ENCODE data around the gene KCNK3. TPM values are rescaled to one million over a fixed set of nuclear protein-coding genes. Genes with fewer than 3 reads are reported as not detected.

KCNK3 gene
- total and polyA plus RNA-seq, 10 of the 15 experiments (the other 5 are each of a cell fraction or from before 2014, with no cell fraction given) = 0.13 TPM; not detected in 9

DNA sequence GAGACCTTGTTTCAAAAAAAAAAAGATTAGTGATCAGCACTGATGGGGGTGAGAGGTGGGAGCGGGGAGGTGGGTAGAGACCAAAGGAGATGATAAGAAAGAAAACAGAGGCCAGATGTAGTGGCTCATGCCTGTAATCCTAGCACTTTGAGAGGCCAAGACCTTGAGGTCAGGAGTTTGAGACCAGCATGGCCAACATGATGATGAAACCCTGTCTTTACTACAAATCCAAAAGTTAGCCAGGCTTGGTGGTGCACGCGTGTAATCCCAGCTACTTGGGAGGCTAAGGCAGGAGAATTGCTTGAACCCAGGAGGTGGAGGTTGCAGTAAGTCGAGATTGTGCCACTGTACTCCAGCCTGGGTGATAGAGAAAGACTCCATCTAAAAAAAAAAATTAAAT lies 62.0 kb downstream of the KCNK3 start:
- DNase-seq (ENCODE audit: low read depth, low spot score) (no peak), ATAC-seq (no peak), FAIRE-seq (no peak)
- in situ Hi-C loops (cut with MboI) = no loop called here
- no TSS peak for BruUV-seq (replicated peaks)
- Histone ChIP-seq H3K27me3 (replicated peaks in 1 of 2; ENCODE audit: control insufficient read depth in 2 of 2, insufficient read depth in 2 of 2, low read length in 1 of 2) (no peaks in the 10 kb centered on the region), H3K4me1 (ENCODE audit: control insufficient read depth, insufficient read depth, low read length) (peaks cover 18% of the 10 kb centered on the region), H3K9me3 (replicated peaks; ENCODE audit: control insufficient read depth, insufficient read depth, low read length) (no peaks in the 10 kb centered on the region), H3K4me2 (ENCODE audit: control insufficient read depth, insufficient read depth) (no peak overlapping the region), H3K4me3 (no peak overlapping the region), H3K27ac (ENCODE audit: control insufficient read depth, insufficient read depth) (no peak overlapping the region), H3K36me3 (ENCODE audit: control insufficient read depth in 2 of 2, insufficient read depth in 2 of 2, low read length in 1 of 2) (no peaks in the 10 kb centered on the region), H3K79me2 (ENCODE audit: control insufficient read depth, insufficient read depth, low read length) (no peaks in the 10 kb centered on the region), H4K20me1 (ENCODE audit: control insufficient read depth, insufficient read depth) (no peaks in the 10 kb centered on the region), H3K9ac (ENCODE audit: control insufficient read depth, insufficient read depth, low read length) (no peak overlapping the region), H2AFZ (ENCODE audit: control insufficient read depth, low read depth, low read length) (no peak overlapping the region)
- 84% methylated on average over 4 of the region's 4 CpGs for WGBS (ENCODE audit: insufficient coverage, insufficient replicate concordance, low lambda C conversion rate, missing lambda C conversion rate)
- ChIA-PET POLR2A (interaction anchor here (0.6 to 1.1 kb wide), 2 partner anchors 12 to 442 kb away, joined by 3 to 8 read pairs; no protein-coding TSS in a partner anchor), RAD21 (ENCODE audit: unreplicated experiment) (interaction anchor here (0.7 to 1.0 kb wide), 2 partner anchors 16 to 32 kb away, joined by 3 read pairs; no protein-coding TSS in a partner anchor), CTCF (interaction anchor here (0.7 to 3.7 kb wide), 5 partner anchors 9 to 151 kb away, joined by 3 to 22 read pairs (median 3); no protein-coding TSS in a partner anchor), SMC1A (ENCODE audit: uncharacterized antibody, unreplicated experiment) (interaction anchor here (2.7 kb wide), 1 partner anchor 9 kb away, joined by 12 read pairs; no protein-coding TSS in a partner anchor)
- no peak for TF ChIP-seq ZNF207 (IDR thresholded peaks at IDR 0.05; ENCODE audit: borderline replicate concordance)
- no peak for TF ChIP-seq SMC3 (IDR thresholded peaks at IDR 0.05; ENCODE audit: borderline replicate concordance, low read length)
- TF ChIP-seq MEF2B (IDR thresholded peaks at IDR 0.05; ENCODE audit: partially characterized antibody, poor library complexity, severe bottlenecking) = no peak
- TF ChIP-seq HDAC2 (IDR thresholded peaks at IDR 0.05) = no peak
- no peak for TF ChIP-seq ASH2L (IDR thresholded peaks at IDR 0.05; ENCODE audit: borderline replicate concordance, low read depth)
- no peak for TF ChIP-seq KDM1A (IDR thresholded peaks at IDR 0.05; ENCODE audit: borderline replicate concordance)
- TF ChIP-seq, protein P1, sequence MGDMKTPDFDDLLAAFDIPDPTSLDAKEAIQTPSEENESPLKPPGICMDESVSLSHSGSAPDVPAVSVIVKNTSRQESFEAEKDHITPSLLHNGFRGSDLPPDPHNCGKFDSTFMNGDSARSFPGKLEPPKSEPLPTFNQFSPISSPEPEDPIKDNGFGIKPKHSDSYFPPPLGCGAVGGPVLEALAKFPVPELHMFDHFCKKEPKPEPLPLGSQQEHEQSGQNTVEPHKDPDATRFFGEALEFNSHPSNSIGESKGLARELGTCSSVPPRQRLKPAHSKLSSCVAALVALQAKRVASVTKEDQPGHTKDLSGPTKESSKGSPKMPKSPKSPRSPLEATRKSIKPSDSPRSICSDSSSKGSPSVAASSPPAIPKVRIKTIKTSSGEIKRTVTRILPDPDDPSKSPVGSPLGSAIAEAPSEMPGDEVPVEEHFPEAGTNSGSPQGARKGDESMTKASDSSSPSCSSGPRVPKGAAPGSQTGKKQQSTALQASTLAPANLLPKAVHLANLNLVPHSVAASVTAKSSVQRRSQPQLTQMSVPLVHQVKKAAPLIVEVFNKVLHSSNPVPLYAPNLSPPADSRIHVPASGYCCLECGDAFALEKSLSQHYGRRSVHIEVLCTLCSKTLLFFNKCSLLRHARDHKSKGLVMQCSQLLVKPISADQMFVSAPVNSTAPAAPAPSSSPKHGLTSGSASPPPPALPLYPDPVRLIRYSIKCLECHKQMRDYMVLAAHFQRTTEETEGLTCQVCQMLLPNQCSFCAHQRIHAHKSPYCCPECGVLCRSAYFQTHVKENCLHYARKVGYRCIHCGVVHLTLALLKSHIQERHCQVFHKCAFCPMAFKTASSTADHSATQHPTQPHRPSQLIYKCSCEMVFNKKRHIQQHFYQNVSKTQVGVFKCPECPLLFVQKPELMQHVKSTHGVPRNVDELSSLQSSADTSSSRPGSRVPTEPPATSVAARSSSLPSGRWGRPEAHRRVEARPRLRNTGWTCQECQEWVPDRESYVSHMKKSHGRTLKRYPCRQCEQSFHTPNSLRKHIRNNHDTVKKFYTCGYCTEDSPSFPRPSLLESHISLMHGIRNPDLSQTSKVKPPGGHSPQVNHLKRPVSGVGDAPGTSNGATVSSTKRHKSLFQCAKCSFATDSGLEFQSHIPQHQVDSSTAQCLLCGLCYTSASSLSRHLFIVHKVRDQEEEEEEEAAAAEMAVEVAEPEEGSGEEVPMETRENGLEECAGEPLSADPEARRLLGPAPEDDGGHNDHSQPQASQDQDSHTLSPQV (IDR thresholded peaks at IDR 0.05) = no peak
- no peak for TF ChIP-seq BHLHE40 (IDR thresholded peaks at IDR 0.05; ENCODE audit: borderline replicate concordance in 1 of 2, low read depth in 2 of 2, low read length in 1 of 2)
- TF ChIP-seq EZH2 (IDR thresholded peaks at IDR 0.05; ENCODE audit: borderline replicate concordance, control insufficient read depth, low read depth, low read length) = no peak
- TF ChIP-seq NFYB (IDR thresholded peaks at IDR 0.05; ENCODE audit: insufficient read depth, low read depth, low read length) = no peak
- no peak for TF ChIP-seq SRF (IDR thresholded peaks at IDR 0.05; ENCODE audit: low read depth in 2 of 2, low read length in 2 of 2)
- TF ChIP-seq, protein P2, sequence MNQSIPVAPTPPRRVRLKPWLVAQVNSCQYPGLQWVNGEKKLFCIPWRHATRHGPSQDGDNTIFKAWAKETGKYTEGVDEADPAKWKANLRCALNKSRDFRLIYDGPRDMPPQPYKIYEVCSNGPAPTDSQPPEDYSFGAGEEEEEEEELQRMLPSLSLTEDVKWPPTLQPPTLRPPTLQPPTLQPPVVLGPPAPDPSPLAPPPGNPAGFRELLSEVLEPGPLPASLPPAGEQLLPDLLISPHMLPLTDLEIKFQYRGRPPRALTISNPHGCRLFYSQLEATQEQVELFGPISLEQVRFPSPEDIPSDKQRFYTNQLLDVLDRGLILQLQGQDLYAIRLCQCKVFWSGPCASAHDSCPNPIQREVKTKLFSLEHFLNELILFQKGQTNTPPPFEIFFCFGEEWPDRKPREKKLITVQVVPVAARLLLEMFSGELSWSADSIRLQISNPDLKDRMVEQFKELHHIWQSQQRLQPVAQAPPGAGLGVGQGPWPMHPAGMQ (IDR thresholded peaks at IDR 0.05; ENCODE audit: borderline replicate concordance) = no peak
- TF ChIP-seq, protein P3, sequence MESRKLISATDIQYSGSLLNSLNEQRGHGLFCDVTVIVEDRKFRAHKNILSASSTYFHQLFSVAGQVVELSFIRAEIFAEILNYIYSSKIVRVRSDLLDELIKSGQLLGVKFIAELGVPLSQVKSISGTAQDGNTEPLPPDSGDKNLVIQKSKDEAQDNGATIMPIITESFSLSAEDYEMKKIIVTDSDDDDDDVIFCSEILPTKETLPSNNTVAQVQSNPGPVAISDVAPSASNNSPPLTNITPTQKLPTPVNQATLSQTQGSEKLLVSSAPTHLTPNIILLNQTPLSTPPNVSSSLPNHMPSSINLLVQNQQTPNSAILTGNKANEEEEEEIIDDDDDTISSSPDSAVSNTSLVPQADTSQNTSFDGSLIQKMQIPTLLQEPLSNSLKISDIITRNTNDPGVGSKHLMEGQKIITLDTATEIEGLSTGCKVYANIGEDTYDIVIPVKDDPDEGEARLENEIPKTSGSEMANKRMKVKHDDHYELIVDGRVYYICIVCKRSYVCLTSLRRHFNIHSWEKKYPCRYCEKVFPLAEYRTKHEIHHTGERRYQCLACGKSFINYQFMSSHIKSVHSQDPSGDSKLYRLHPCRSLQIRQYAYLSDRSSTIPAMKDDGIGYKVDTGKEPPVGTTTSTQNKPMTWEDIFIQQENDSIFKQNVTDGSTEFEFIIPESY (IDR thresholded peaks at IDR 0.05) = no peak
- TF ChIP-seq RAD21 (IDR thresholded peaks at IDR 0.05; ENCODE audit: insufficient read depth, low read depth, low read length) = no peak
- intact Hi-C loops (cut with micrococcal nuclease; ENCODE audit: unreplicated experiment) = no loop called here
